ENCODE results near the gene ARHGAP24.

DNA sequence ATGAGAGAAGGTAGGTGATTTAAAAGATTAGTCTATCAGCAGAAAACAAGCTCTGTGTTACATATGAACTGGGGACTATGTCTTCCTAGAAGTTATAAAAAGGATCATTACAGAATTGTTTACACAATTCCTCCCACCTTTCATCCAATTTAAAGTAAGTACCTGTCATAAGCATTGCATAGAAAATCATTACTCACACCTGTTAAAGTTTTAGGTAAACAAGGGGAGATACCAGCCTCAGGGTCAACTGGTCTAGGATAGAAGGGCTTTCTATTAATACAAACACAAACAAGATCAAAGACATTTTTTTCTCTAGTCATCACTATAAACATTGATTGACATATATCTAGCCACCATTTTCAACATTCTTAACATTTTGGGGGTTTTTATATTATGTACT is 333.9 kb downstream of the ARHGAP24 start:
- no peak for TF ChIP-seq PML (IDR thresholded peaks at IDR 0.05; ENCODE audit: low read length)
- TF ChIP-seq, protein P1, sequence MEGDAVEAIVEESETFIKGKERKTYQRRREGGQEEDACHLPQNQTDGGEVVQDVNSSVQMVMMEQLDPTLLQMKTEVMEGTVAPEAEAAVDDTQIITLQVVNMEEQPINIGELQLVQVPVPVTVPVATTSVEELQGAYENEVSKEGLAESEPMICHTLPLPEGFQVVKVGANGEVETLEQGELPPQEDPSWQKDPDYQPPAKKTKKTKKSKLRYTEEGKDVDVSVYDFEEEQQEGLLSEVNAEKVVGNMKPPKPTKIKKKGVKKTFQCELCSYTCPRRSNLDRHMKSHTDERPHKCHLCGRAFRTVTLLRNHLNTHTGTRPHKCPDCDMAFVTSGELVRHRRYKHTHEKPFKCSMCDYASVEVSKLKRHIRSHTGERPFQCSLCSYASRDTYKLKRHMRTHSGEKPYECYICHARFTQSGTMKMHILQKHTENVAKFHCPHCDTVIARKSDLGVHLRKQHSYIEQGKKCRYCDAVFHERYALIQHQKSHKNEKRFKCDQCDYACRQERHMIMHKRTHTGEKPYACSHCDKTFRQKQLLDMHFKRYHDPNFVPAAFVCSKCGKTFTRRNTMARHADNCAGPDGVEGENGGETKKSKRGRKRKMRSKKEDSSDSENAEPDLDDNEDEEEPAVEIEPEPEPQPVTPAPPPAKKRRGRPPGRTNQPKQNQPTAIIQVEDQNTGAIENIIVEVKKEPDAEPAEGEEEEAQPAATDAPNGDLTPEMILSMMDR (IDR thresholded peaks at IDR 0.05 in 2 of 3, conservative IDR thresholded peaks at IDR 0.05 in 1 of 3; ENCODE audit: control insufficient read depth in 2 of 3, extremely low read depth in 1 of 3, insufficient read depth in 1 of 3, low read depth in 3 of 3, low read length in 3 of 3): no peak
- no peak for TF ChIP-seq SUPT20H (IDR thresholded peaks at IDR 0.05; ENCODE audit: borderline replicate concordance, control insufficient read depth, low read depth, low read length)
- TF ChIP-seq EP300 (IDR thresholded peaks at IDR 0.05; ENCODE audit: borderline replicate concordance in 1 of 2, control insufficient read depth in 1 of 2, low read depth in 2 of 2, low read length in 2 of 2): no peak
- TF ChIP-seq ZNF24 (IDR thresholded peaks at IDR 0.05): no peak
